GM23248 (cell line): ENCODE data around the gene CDC42EP3. TPM values are rescaled to one million over a fixed set of nuclear protein-coding genes. Genes with fewer than 3 reads are reported as not detected.

ENCODE experiments used
- DNase-seq: peaks from one replicate; pipeline ENCODE4 v3.0.0-alpha.2; 2015
- H2AFZ ChIP-seq: fragments of 200-600 bp; sonication (generic); 2 replicates; pipeline ENCODE4 v1.6.1; 2016; ENCODE audit warnings: antibody characterized with exemption
- H3F3A ChIP-seq: fragments of 200-600 bp; sonication (generic); 2 replicates; pipeline ENCODE4 v1.6.1; 2016; ENCODE audit warnings: mild to moderate bottlenecking, antibody characterized with exemption, mixed run types; ENCODE audit not compliant: insufficient read depth
- H3K27ac ChIP-seq: fragments of 200-600 bp; sonication (generic); 2 replicates; pipeline ENCODE4 v1.5.1; 2016; ENCODE audit warnings: mild to moderate bottlenecking
- H3K27me3 ChIP-seq: fragments of 200-600 bp; sonication (generic); replicated peaks from 2 replicates; pipeline ENCODE4 v1.6.1; 2016; ENCODE audit warnings: mild to moderate bottlenecking; ENCODE audit not compliant: insufficient read depth
- H3K36me3 ChIP-seq: fragments of 200-600 bp; sonication (generic); 2 replicates; pipeline ENCODE4 v1.6.1; 2016; ENCODE audit warnings: low read depth, mild to moderate bottlenecking
- H3K4me1 ChIP-seq: fragments of 200-600 bp; sonication (generic); 2 replicates; pipeline ENCODE4 v1.6.1; 2016; ENCODE audit warnings: mild to moderate bottlenecking; ENCODE audit not compliant: insufficient read depth
- H3K4me2 ChIP-seq: fragments of 200-600 bp; sonication (generic); one replicate; pipeline ENCODE4 v1.6.1; 2016; ENCODE audit warnings: mild to moderate bottlenecking; ENCODE audit not compliant: unreplicated experiment
- H3K4me3 ChIP-seq: fragments of 200-600 bp; sonication (generic); 2 replicates; pipeline ENCODE4 v1.5.1; 2016; ENCODE audit warnings: mild to moderate bottlenecking
- H3K79me2 ChIP-seq: fragments of 200-600 bp; sonication (generic); 2 replicates; pipeline ENCODE4 v1.6.1; 2016; ENCODE audit warnings: mild to moderate bottlenecking; ENCODE audit not compliant: insufficient read depth
- H3K9ac ChIP-seq: fragments of 200-600 bp; sonication (generic); 2 replicates; pipeline ENCODE4 v1.6.1; 2016; ENCODE audit warnings: mild to moderate bottlenecking
- H3K9me2 ChIP-seq: fragments of 200-600 bp; sonication (generic); 2 replicates; pipeline ENCODE4 v1.6.1; 2016; ENCODE audit warnings: mixed run types, mild to moderate bottlenecking, moderate library complexity; ENCODE audit not compliant: insufficient read depth
- H3K9me3 ChIP-seq: fragments of 200-600 bp; sonication (generic); one replicate; pipeline ENCODE4 v1.6.1; 2017; ENCODE audit warnings: low read depth
- H4K20me1 ChIP-seq: fragments of 200-600 bp; sonication (generic); 2 replicates; pipeline ENCODE4 v1.6.0; 2016; ENCODE audit not compliant: insufficient read depth
- EZH2 ChIP-seq: fragments of 200-600 bp; sonication (generic); IDR thresholded peaks from 2 replicates; pipeline ENCODE4 v1.6.1; 2018; ENCODE audit warnings: antibody characterized with exemption, mild to moderate bottlenecking; ENCODE audit not compliant: insufficient read depth, poor library complexity, severe bottlenecking
- EZH2phosphoT487 ChIP-seq: fragments of 200-600 bp; sonication (generic); IDR thresholded peaks from 2 replicates; pipeline ENCODE4 v1.6.1; 2018; ENCODE audit warnings: antibody characterized with exemption, moderate library complexity, mild to moderate bottlenecking, low read depth; ENCODE audit not compliant: insufficient read depth
- WGBS, 2 experiments: methylation state at CpG; one replicate each; pipeline ENCODE4 v1.1.6; 2015 to 2017; ENCODE audit warnings: low lambda C conversion rate in 2 of 2, low coverage in 1 of 2; ENCODE audit errors: missing lambda C conversion rate in 2 of 2; 5-methylcytosine and 5-hydroxymethylcytosine counted together
- in situ Hi-C: fragments of 300-500 bp; cut with MboI; formaldehyde crosslinking; loops from 2 replicates; pipeline ENCODE4 v1.15.0; 2020
- polyA plus RNA-seq: library from polyadenylated mRNA; unstranded; fragments of >200 nt; fragmentation: Nextera tagmentation; extraction: Ambion mirVana; gene quantifications from 2 replicates; pipeline ENCODE4 v1.2.1, GENCODE V29; 2016
- total RNA-seq: library from RNA; depleted of rRNA; stranded (reverse); fragments of >200 nt; shearing (Covaris generic); gene quantifications from 2 replicates; pipeline ENCODE4 v1.2.3, GENCODE V29; 2014

CDC42EP3 gene
- total and polyA plus RNA-seq, 2 experiments from 2014 or later, result 166 to 295 TPM

- Histone ChIP-seq H2AFZ (no peak overlapping the region), H3K27me3 (no peaks in the 10 kb centered on the region), H3K36me3 (0 out of 2 replicates have a peak, but pooled peaks cover 7% of the 10 kb centered on the region), H3K79me2 (peaks cover 14% of the 10 kb centered on the region), H3K4me2 (no peak overlapping the region), H4K20me1 (no peaks in the 10 kb centered on the region), H3K9ac (no peak overlapping the region), H3K9me2 (no peaks in the 10 kb centered on the region), H3K9me3 (no peaks in the 10 kb centered on the region), H3K27ac (no peak overlapping the region), H3K4me1 (peaks cover 15% of the 10 kb centered on the region), H3K4me3 (no peak overlapping the region), H3F3A (peaks cover 29% of the 10 kb centered on the region)
- no peak for TF ChIP-seq EZH2
- no peak for TF ChIP-seq EZH2phosphoT487
- WGBS, 2 experiments, result 97% methylated on average over 2 of the region's 2 CpGs
- in situ Hi-C loops, result no loop called here
- DNase-seq, result no peak
These were observed 3.5 kb upstream of the CDC42EP3 start for GRCh38 chr2:37674946-37675345.

GRCh38 chr2:37672870-37673184 lies 1.4 kb upstream of the CDC42EP3 start:
- H3K79me2 ChIP-seq, result peaks cover 35% of the 10 kb centered on the region
- DNase-seq, result no peak
- H3K9ac ChIP-seq, result peak overlapping the region; percentile 86; the same call in 1 of the 2 replicates
- H2AFZ ChIP-seq, result peak overlapping the region; percentile 77
- WGBS, 2 experiments, result 55% methylated on average over 6 to 7 of the region's 7 CpGs
- in situ Hi-C loops, result no loop called here
- peaks cover 26% of the 10 kb centered on the region; the same call in 1 of the 2 replicates for H3K36me3 ChIP-seq
- no peaks in the 10 kb centered on the region for H3K27me3 ChIP-seq
- peak overlapping the region; percentile 74 for H3K4me2 ChIP-seq
- no peaks in the 10 kb centered on the region for H4K20me1 ChIP-seq
- no peak overlapping the region for H3K27ac ChIP-seq
- H3K4me3 ChIP-seq, result peak overlapping the region; percentile 100
- no peak for TF ChIP-seq EZH2phosphoT487
- TF ChIP-seq EZH2, result no peak
- no peaks in the 10 kb centered on the region for H3K9me2 ChIP-seq
- H3K9me3 ChIP-seq, result no peaks in the 10 kb centered on the region
- H3F3A ChIP-seq, result peaks cover 47% of the 10 kb centered on the region
- peaks cover 23% of the 10 kb centered on the region for H3K4me1 ChIP-seq

DNA sequence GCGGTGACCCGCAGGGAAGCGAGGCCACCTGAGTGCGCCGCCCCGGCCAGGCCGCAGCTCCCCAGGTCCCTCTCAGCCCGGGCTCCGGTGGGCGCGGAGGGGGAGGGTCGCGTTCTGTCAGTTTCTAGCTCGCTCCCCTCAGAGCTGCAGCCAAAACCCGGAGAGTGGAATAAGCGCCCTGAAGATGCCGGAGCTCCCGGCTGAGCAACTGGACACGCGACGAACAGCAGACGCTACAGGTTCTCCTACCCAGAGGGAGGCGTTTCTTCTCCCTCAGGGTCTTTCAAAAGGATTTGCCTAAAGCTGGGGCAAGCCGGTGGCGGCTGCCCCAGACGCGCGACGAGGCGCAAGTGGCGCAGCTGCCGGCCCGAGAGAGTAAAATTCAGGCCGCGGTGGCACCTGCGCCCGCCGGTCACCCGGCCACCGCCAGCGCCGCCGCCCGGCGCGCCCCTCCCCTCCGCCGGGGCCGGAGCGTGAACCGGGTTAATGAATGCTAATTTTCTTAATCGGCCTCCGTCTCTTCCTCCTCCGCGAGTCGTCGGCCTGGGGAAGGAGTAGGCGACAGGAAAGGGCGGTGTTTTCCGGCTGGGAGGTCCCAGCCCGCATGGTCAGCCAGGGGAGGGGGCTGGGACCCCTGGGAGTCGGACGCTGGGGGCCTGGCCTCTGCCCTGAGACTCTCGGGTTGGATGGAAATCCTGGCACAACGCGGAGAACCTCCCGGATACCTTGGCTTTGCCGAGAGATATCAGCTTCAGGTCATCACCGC lies 845 bp upstream of the CDC42EP3 start:
- H3F3A ChIP-seq, result peaks cover 53% of the 10 kb centered on the region
- TF ChIP-seq EZH2, result no peak
- no peak for TF ChIP-seq EZH2phosphoT487
- H3K79me2 ChIP-seq, result peaks cover 40% of the 10 kb centered on the region
- peaks cover 28% of the 10 kb centered on the region for H3K4me1 ChIP-seq
- no peaks in the 10 kb centered on the region for H4K20me1 ChIP-seq
- WGBS, 2 experiments, result 3 to 6% methylated on average over 60 to 67 of the region's 69 CpGs
- peak overlapping the region; percentile 86 for H3K9ac ChIP-seq
- H3K36me3 ChIP-seq, result peaks cover 31% of the 10 kb centered on the region; the same call in 1 of the 2 replicates
- H2AFZ ChIP-seq, result peak overlapping the region; percentile 77
- H3K9me3 ChIP-seq, result no peaks in the 10 kb centered on the region
- peak overlapping the region; percentile 74 for H3K4me2 ChIP-seq
- in situ Hi-C loops, result no loop called here
- H3K27me3 ChIP-seq, result no peaks in the 10 kb centered on the region
- DNase-seq, result peak; percentile 80
- H3K9me2 ChIP-seq, result no peaks in the 10 kb centered on the region
- peak overlapping the region; percentile 100 for H3K4me3 ChIP-seq
- H3K27ac ChIP-seq, result no peak overlapping the region

DNA sequence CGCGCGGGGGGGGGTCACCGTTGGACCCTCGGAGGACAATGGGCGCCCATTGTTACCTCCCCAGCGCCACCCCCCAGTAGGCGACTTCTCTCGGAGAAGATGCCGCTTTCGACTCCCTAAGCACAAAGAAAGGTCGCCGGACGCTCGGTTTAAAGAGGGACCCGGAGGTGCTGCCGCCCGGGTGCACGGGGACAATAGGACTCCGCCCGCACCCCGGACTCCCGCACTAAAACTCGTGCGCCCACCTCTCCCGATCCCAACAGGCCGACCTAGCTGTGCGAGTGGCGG lies 318 bp upstream of the CDC42EP3 start:
- H3K9ac ChIP-seq, result peak overlapping the region; percentile 86
- H3K27me3 ChIP-seq, result no peaks in the 10 kb centered on the region
- TF ChIP-seq EZH2 (no peak), EZH2phosphoT487 (no peak)
- peak overlapping the region; percentile 77 for H2AFZ ChIP-seq
- peaks cover 34% of the 10 kb centered on the region for H3K4me1 ChIP-seq
- 0 to 1% methylated on average over 22 to 24 of the region's 29 CpGs for WGBS, 2 experiments
- DNase-seq, result peak; percentile 52
- peak overlapping the region; percentile 100 for H3K4me3 ChIP-seq
- peaks cover 35% of the 10 kb centered on the region for H3K36me3 ChIP-seq
- H3F3A ChIP-seq, result peaks cover 57% of the 10 kb centered on the region
- no peaks in the 10 kb centered on the region for H3K9me2 ChIP-seq
- H3K4me2 ChIP-seq, result peak overlapping the region; percentile 74
- peaks cover 46% of the 10 kb centered on the region for H3K79me2 ChIP-seq
- H3K27ac ChIP-seq, result no peak overlapping the region
- H3K9me3 ChIP-seq, result no peaks in the 10 kb centered on the region
- H4K20me1 ChIP-seq, result no peaks in the 10 kb centered on the region
- in situ Hi-C loops, result no loop called here
